Adrenal gland (tissue), 5 donors: ENCODE measurements around the gene FAM241A.

Experiments used
- POLR2A ChIP-seq, 2 donors: fragments of 450-650 bp; IDR thresholded peaks; one replicate each; pipeline ENCODE4 v1.6.1; 2017; ENCODE audit warnings: antibody characterized with exemption in 2 of 2, mild to moderate bottlenecking in 2 of 2, moderate library complexity in 1 of 2
- TF ChIP-seq, protein P1 (sequence below), 6 experiments: fragments of 450-650 bp in 4 of 6; fragments of 200-600 bp in 2 of 6; sonication (generic) in 1 of 6; IDR thresholded peaks; 1 replicate in 5 of 6; 2 replicates in 1 of 6; pipeline versions ENCODE4 v1.5.1 to v1.8.0; 2016 to 2021; ENCODE audit warnings: antibody characterized with exemption in 6 of 6, mild to moderate bottlenecking in 2 of 6, moderate library complexity in 1 of 6
- donor health status: DM: no; HTN: no; CAD: no.

DNA sequence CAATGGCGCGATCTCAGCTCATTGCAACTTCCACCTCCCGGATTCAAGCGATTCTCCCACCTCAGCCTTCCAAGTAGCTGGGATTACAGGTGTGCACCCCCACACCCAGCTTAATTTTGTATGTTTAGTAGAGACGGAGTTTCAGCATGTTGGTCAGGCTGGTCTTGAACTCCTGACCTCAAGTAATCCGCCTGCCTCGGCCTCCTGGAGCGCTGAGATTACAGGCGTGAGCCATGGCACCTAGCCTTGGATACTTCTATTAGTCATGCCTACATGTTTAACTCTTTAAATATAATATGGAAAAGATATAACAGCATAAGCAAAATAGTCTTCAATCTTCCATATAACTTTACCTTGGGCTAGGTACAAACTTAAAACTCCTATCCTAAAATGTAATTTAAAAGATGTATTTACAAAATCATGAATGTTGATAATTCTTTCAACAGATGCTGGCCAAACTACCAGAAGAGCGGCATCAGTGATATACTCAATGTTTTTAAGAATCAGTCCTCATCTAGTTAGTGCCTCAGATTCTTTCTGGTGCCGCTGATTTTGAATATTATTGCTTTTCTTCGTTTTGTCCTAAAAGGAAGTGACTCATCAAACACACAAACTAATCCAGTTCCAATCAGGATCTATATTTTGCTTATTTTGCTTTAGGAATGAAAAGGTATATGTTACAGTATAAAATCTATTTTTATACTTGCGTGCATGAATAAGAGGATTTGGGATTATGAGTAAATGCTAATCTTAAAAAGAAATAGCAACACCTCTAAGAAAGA lies 23.7 kb downstream of the FAM241A start:
- no peak for TF ChIP-seq POLR2A (IDR thresholded peaks at IDR 0.05)
- TF ChIP-seq, protein P1, sequence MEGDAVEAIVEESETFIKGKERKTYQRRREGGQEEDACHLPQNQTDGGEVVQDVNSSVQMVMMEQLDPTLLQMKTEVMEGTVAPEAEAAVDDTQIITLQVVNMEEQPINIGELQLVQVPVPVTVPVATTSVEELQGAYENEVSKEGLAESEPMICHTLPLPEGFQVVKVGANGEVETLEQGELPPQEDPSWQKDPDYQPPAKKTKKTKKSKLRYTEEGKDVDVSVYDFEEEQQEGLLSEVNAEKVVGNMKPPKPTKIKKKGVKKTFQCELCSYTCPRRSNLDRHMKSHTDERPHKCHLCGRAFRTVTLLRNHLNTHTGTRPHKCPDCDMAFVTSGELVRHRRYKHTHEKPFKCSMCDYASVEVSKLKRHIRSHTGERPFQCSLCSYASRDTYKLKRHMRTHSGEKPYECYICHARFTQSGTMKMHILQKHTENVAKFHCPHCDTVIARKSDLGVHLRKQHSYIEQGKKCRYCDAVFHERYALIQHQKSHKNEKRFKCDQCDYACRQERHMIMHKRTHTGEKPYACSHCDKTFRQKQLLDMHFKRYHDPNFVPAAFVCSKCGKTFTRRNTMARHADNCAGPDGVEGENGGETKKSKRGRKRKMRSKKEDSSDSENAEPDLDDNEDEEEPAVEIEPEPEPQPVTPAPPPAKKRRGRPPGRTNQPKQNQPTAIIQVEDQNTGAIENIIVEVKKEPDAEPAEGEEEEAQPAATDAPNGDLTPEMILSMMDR (IDR thresholded peaks at IDR 0.05), result no peak
